ENCODE measurements around the gene RAPGEF4. TPM values are rescaled to one million over a fixed set of nuclear protein-coding genes. Genes with fewer than 3 reads are reported as not detected.

RAPGEF4 gene
- total RNA-seq, 1 experiment from 2014 or later: not detected

- Mint-ChIP-seq H3K27ac (ENCODE audit: low read depth, unreplicated experiment) (peak overlapping the region; percentile 75), H3K36me3 (ENCODE audit: insufficient read depth, unreplicated experiment) (no peaks in the 10 kb centered on the region), H3K4me3 (ENCODE audit: unreplicated experiment) (peak overlapping the region; percentile 20), H3K27me3 (ENCODE audit: insufficient read depth, unreplicated experiment) (no peaks in the 10 kb centered on the region), H3K9me3 (ENCODE audit: unreplicated experiment) (peaks cover 6% of the 10 kb centered on the region), H3K4me1 (ENCODE audit: insufficient read depth, unreplicated experiment) (peaks cover 15% of the 10 kb centered on the region)
- TF ChIP-seq CTCF (IDR thresholded peaks at IDR 0.05; ENCODE audit: unreplicated experiment): no peak
- peak; percentile 81 for DNase-seq (ENCODE audit: unreplicated experiment)
- intact Hi-C loops (cut with micrococcal nuclease): no loop called here
- BruUV-seq (replicated peaks): no TSS peak
- CTCF ChIA-PET: interaction anchor here (1.2 kb wide), 1 partner anchor 94 kb away, joined by 3 read pairs; no protein-coding TSS in a partner anchor
- POLR2A ChIA-PET: interaction anchor here (0.6 to 1.6 kb wide), 7 partner anchors 9 to 159 kb away, joined by 3 to 10 read pairs (median 3); no protein-coding TSS in a partner anchor
Observed at GRCh38 chr2:172836347-172836821, 100.7 kb downstream of the RAPGEF4 start.

- TSS peak; percentile 80 for BruUV-seq (replicated peaks)
- H3K9me3 Mint-ChIP-seq (ENCODE audit: unreplicated experiment): peaks cover 6% of the 10 kb centered on the region
- H3K4me3 Mint-ChIP-seq (ENCODE audit: unreplicated experiment): no peak overlapping the region
- ChIA-PET POLR2A (interaction anchor here (0.6 to 1.6 kb wide), 7 partner anchors 9 to 159 kb away, joined by 3 to 10 read pairs (median 3); no protein-coding TSS in a partner anchor), CTCF (interaction anchor here (0.6 to 1.2 kb wide), 3 partner anchors 23 to 124 kb away, joined by 3 read pairs; no protein-coding TSS in a partner anchor)
- TF ChIP-seq CTCF (IDR thresholded peaks at IDR 0.05; ENCODE audit: unreplicated experiment): no peak
- peak overlapping the region; percentile 75 for H3K27ac Mint-ChIP-seq (ENCODE audit: low read depth, unreplicated experiment)
- H3K36me3 Mint-ChIP-seq (ENCODE audit: insufficient read depth, unreplicated experiment): no peaks in the 10 kb centered on the region
- H3K27me3 Mint-ChIP-seq (ENCODE audit: insufficient read depth, unreplicated experiment): no peaks in the 10 kb centered on the region
- intact Hi-C loops (cut with micrococcal nuclease): no loop called here
- peaks cover 15% of the 10 kb centered on the region for H3K4me1 Mint-ChIP-seq (ENCODE audit: insufficient read depth, unreplicated experiment)
- DNase-seq (ENCODE audit: unreplicated experiment): no peak
Observed at GRCh38 chr2:172836827-172837226, 101.2 kb downstream of the RAPGEF4 start.

- ChIA-PET CTCF (interaction anchor here (0.5 to 1.8 kb wide), 3 partner anchors 32 to 92 kb away, joined by 3 to 6 read pairs (median 6); no protein-coding TSS in a partner anchor), POLR2A (no interaction called here)
- BruUV-seq (replicated peaks): no TSS peak
- Mint-ChIP-seq H3K4me1 (ENCODE audit: insufficient read depth, unreplicated experiment) (peaks cover 15% of the 10 kb centered on the region), H3K4me3 (ENCODE audit: unreplicated experiment) (no peak overlapping the region), H3K27me3 (ENCODE audit: insufficient read depth, unreplicated experiment) (no peaks in the 10 kb centered on the region), H3K27ac (ENCODE audit: low read depth, unreplicated experiment) (no peak overlapping the region), H3K9me3 (ENCODE audit: unreplicated experiment) (peaks cover 6% of the 10 kb centered on the region), H3K36me3 (ENCODE audit: insufficient read depth, unreplicated experiment) (no peaks in the 10 kb centered on the region)
- no peak for TF ChIP-seq CTCF (IDR thresholded peaks at IDR 0.05; ENCODE audit: unreplicated experiment)
- no peak for DNase-seq (ENCODE audit: unreplicated experiment)
- intact Hi-C loops (cut with micrococcal nuclease): no loop called here
Observed at GRCh38 chr2:172839446-172839845, 103.8 kb downstream of the RAPGEF4 start.

- no peaks in the 10 kb centered on the region for H3K9me3 Mint-ChIP-seq (ENCODE audit: unreplicated experiment)
- H3K4me1 Mint-ChIP-seq (ENCODE audit: insufficient read depth, unreplicated experiment): no peaks in the 10 kb centered on the region
- intact Hi-C loops (cut with micrococcal nuclease): no loop called here
- CTCF ChIA-PET: interaction anchor here (0.7 to 1.4 kb wide), 2 partner anchors 37 to 90 kb away, joined by 4 to 5 read pairs; no protein-coding TSS in a partner anchor
- H3K27me3 Mint-ChIP-seq (ENCODE audit: insufficient read depth, unreplicated experiment): no peaks in the 10 kb centered on the region
- H3K4me3 Mint-ChIP-seq (ENCODE audit: unreplicated experiment): no peak overlapping the region
- H3K36me3 Mint-ChIP-seq (ENCODE audit: insufficient read depth, unreplicated experiment): no peaks in the 10 kb centered on the region
- H3K27ac Mint-ChIP-seq (ENCODE audit: low read depth, unreplicated experiment): no peak overlapping the region
- no peak for TF ChIP-seq CTCF (IDR thresholded peaks at IDR 0.05; ENCODE audit: unreplicated experiment)
- DNase-seq (ENCODE audit: unreplicated experiment): no peak
- POLR2A ChIA-PET: interaction anchor here (0.7 kb wide), 1 partner anchor 194 kb away, joined by 3 read pairs; no protein-coding TSS in a partner anchor
- BruUV-seq (replicated peaks): no TSS peak
Observed at GRCh38 chr2:172842511-172843265, 107.0 kb downstream of the RAPGEF4 start.

Data from MCF 10A (cell line).